NOMO-1 (cell line): ENCODE results near the gene FUCA2.
"Not testable (repeated sequence)": the region's sequence is repeated elsewhere in the genome, so short reads cannot be mapped to it uniquely, and the experiment has no call there.

Source experiments
- DNase-seq, 2 experiments: peaks; one replicate each; lab custom pipeline; 2025; ENCODE audit not compliant: unreplicated experiment in 2 of 2; lab: John Stamatoyannopoulos, UW

The FUCA2 gene

GRCh38 chr6:143449082-143449713, 62.3 kb downstream of the FUCA2 start:
- no peak for DNase-seq

- not testable (repeated sequence) for DNase-seq
Observed at GRCh38 chr6:143447865-143448264, 63.7 kb downstream of the FUCA2 start.
